BLaER1 (cell line): ENCODE data around the gene MCM7.
"Not testable (repeated sequence)": the region's sequence is repeated elsewhere in the genome, so short reads cannot be mapped to it uniquely, and the experiment has no call there.

Source experiments
- H3K27ac ChIP-seq: shearing (Covaris generic); formaldehyde crosslinking; 2 replicates; pipeline ENCODE4 v1.8.1; 2022
- H3K27me3 ChIP-seq: shearing (Covaris generic); formaldehyde crosslinking; 2 replicates; pipeline ENCODE4 v1.8.1; 2022
- H3K36me3 ChIP-seq: shearing (Covaris generic); formaldehyde crosslinking; 2 replicates; pipeline ENCODE4 v1.8.1; 2022
- H3K4me1 ChIP-seq: shearing (Covaris generic); formaldehyde crosslinking; 2 replicates; pipeline ENCODE4 v1.8.1; 2022
- H3K4me2 ChIP-seq: shearing (Covaris generic); formaldehyde crosslinking; 2 replicates; pipeline ENCODE4 v1.8.1; 2022
- H3K4me3 ChIP-seq: shearing (Covaris generic); formaldehyde crosslinking; 2 replicates; pipeline ENCODE4 v1.8.1; 2022
- H3K9ac ChIP-seq: shearing (Covaris generic); formaldehyde crosslinking; 2 replicates; pipeline ENCODE4 v1.8.1; 2022
- H3K9me3 ChIP-seq: shearing (Covaris generic); formaldehyde crosslinking; 2 replicates; pipeline ENCODE4 v1.8.1; 2022
- H4K20me1 ChIP-seq: shearing (Covaris generic); formaldehyde crosslinking; 2 replicates; pipeline ENCODE4 v1.8.1; 2022
- Cebpa-rat ChIP-seq: shearing (Covaris generic); IDR thresholded peaks from 2 replicates; pipeline ENCODE4 v1.8.1; 2022

MCM7 gene

DNA sequence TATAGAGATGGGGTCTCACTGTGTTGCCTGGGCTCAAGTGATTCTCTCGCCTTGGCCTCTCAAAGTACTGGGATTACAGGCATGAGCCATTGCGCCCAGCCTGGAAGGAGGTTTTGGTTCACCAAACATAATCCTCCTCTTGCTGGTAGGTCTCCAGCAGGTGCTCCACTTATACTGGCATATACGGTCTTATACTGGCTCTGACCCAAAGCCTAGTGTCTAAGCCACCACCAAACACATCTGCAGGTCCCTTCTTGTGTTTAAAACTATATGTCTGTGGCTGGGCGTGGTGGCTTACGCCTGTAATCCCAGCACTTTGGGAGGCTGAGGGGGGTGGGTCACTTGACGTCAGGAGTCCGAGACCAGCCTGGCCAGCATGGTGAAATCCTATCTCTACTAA lies 30.9 kb upstream of the MCM7 start:
- no peaks in the 10 kb centered on the region for H3K36me3 ChIP-seq
- no peak overlapping the region for H3K27ac ChIP-seq
- H3K4me2 ChIP-seq: peak overlapping the region; percentile 36
- peaks cover 23% of the 10 kb centered on the region; the same call in 1 of the 2 replicates for H3K27me3 ChIP-seq
- no peak overlapping the region for H3K4me3 ChIP-seq
- no peak for TF ChIP-seq Cebpa-rat
- no peaks in the 10 kb centered on the region for H3K9me3 ChIP-seq
- no peaks in the 10 kb centered on the region for H4K20me1 ChIP-seq
- H3K4me1 ChIP-seq: peaks cover 35% of the 10 kb centered on the region
- no peak overlapping the region for H3K9ac ChIP-seq

DNA sequence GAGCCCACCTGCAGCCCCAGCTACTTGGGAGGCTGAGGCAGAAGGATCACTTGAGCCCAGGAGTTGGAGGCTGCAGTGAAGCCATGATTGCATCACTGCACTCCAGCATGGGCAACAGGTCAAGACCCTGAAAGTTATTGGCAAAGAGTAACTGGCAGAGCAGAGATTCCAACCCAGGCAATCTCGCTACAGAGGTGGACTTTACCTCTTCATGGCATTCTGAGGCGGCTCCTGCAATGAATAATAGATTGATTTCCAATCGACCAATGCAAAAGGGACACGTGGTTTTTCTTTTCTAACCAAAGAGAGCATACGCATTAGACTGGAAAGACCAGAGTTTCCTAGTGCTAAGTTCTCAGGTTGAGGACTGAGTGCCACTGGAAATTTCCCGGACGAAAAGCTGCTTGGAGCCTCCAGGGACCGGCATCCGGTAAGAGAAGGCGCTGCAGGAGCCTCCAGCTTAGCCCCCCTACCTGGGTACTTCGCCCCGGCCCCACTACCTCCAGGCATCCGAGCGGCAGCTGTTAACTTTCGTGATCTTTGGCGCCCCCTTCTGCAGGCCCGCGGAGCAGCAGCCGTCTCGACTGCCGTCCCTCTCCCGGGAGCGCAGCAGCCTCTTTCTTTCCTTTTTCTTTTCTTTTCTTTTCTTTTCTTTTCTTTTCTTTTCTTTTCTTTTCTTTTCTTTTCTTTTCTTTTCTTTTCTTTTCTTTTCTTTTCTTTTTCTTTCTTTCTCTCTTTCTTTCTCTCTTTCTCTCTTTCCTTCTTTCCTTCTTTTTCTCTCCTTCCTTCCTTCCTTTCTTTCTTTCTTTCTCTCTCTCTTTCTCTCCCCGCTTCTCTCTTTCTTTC lies 29.6 kb upstream of the MCM7 start:
- Histone ChIP-seq H3K4me1 (peaks cover 41% of the 10 kb centered on the region), H3K4me3 (no peak overlapping the region), H3K4me2 (peak overlapping the region; percentile 45), H3K36me3 (no peaks in the 10 kb centered on the region), H3K9me3 (no peaks in the 10 kb centered on the region), H3K27ac (no peak overlapping the region), H3K9ac (no peak overlapping the region), H4K20me1 (no peaks in the 10 kb centered on the region), H3K27me3 (peaks cover 23% of the 10 kb centered on the region; the same call in 1 of the 2 replicates)
- 0 out of 2 replicates have a peak, but pooled peaks have one; percentile 53 for TF ChIP-seq Cebpa-rat

DNA sequence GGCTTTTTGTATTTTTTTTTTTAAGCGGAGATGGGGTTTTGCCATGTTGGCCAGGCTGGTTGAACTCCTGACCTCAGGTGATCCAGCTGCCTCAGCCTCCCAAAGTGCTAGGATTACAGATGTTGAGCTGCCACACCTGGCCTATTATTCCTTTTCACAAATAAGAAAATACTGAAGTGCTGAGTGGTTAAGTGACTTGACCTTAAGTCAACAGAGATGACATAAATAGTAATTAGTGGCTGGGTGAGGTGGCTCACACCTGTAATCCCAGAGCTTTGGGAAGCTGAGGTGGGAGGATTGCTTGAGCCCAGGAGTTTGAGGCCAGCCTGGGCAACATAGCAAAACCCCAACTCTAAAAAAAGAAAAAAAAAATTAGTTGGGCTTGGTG lies 29.0 kb upstream of the MCM7 start:
- H3K9me3 ChIP-seq, H3K4me3 ChIP-seq, H3K9ac ChIP-seq, H4K20me1 ChIP-seq, H3K4me2 ChIP-seq, H3K27ac ChIP-seq, H3K36me3 ChIP-seq: not testable (repeated sequence)
- peaks cover 47% of the 10 kb centered on the region for H3K4me1 ChIP-seq
- peaks cover 23% of the 10 kb centered on the region; the same call in 1 of the 2 replicates for H3K27me3 ChIP-seq

DNA sequence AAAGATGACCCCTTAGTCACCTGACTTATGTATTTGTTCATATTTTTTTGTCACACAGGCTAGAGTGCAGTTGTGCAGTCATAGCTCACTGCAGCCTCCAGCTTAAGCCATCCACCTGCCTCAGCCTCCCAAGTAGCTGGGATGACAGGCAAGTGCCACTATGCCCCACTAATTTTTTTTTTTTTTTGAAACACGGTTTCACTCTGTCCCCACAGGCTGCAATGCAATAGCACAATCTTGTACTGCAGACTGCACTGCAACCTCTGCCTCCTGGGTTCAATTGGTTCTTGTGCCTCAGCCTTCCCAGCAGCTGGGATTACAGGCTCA lies 27.4 kb upstream of the MCM7 start:
- Histone ChIP-seq H3K27me3 (peaks cover 23% of the 10 kb centered on the region; the same call in 1 of the 2 replicates), H3K9me3 (no peaks in the 10 kb centered on the region), H3K4me1 (peaks cover 63% of the 10 kb centered on the region), H4K20me1 (no peaks in the 10 kb centered on the region), H3K4me3 (no peak overlapping the region), H3K27ac (no peak overlapping the region), H3K4me2 (peak overlapping the region; percentile 95), H3K9ac (no peak overlapping the region), H3K36me3 (peaks cover 16% of the 10 kb centered on the region; the same call in 1 of the 2 replicates)
- no peak for TF ChIP-seq Cebpa-rat

DNA sequence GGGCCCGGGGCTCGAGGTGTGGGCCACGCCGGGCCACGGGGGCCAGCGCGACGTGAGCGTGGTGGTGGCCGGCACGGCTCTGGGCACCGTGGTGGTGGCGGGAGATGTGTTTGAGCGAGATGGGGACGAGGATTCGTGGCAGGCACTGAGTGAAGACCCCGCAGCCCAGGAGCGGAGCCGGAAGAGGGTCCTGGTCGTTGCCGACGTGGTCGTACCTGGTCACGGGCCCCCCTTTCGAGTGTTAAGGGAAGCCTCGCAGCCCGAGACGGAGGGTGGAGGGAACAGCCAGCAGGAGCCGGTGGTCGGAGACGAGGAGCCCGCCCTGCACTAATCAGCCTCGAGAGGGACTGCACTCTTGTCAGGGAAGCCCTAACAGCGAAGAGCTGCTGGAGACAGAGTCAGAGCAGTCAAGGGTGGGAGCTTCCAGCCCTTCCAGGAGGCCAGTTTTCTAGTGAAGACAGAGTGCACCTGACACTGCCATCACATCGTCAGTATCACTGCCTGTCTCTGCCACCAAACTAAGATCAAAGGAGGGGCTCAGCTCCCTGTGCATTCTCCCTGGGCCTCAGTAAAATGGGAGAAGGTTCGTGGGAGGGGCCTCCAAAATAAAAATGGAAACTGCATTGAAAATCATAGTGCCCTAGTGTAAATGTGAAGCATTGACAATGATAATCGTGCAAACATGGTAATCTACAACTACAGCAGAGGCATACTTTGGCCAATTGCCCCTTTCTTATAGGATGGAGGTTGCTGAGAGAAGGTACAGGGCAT lies 26.9 kb upstream of the MCM7 start:
- peaks cover 23% of the 10 kb centered on the region; the same call in 1 of the 2 replicates for H3K27me3 ChIP-seq
- no peaks in the 10 kb centered on the region for H4K20me1 ChIP-seq
- H3K36me3 ChIP-seq: peaks cover 18% of the 10 kb centered on the region; the same call in 1 of the 2 replicates
- H3K4me3 ChIP-seq: peak overlapping the region; percentile 86
- no peak for TF ChIP-seq Cebpa-rat
- H3K27ac ChIP-seq: peak overlapping the region; percentile 86
- peak overlapping the region; percentile 85 for H3K9ac ChIP-seq
- peak overlapping the region; percentile 95 for H3K4me2 ChIP-seq
- H3K9me3 ChIP-seq: no peaks in the 10 kb centered on the region
- H3K4me1 ChIP-seq: peaks cover 65% of the 10 kb centered on the region

DNA sequence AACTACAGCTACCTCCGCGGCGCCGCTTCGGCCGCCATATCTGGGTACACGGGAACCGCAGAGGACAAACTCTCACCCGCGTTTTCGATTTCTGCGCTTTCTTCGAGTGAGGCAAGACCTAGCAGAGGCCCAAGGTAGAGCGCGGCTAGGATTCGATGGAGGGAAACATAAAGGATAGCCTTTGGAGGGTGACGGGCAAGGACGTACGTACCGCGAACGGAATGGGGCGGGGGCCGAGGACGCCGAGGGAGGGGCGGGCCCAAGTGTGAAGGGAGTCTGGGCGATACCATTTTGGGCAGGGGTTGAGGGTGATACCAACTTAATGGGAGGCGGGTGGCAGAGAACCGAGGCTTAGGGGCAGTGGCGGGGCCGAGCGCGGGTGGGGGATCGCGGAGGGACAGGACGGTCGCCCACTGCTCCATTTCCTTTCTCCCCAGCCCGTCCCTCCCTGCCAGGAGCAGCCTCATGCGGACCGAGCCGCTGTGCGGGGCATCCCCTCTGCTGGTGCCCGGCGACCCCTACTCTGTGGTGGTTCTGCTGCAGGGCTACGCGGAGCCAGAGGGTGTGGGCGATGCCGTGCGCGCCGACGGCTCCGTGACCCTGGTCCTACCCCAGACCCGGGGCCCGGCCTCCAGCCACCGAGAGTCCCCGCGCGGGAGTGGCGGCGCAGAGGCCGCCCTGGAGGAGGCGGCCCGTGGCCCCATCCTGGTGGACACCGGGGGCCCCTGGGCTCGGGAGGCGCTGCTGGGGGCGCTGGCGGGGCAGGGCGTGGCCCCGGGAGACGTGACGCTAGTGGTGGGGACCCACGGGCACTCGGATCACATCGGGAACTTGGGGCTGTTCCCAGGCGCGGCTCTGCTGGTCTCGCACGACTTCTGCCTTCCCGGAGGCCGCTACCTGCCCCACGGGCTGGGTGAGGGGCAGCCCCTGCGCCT lies 26.0 kb upstream of the MCM7 start, which contains the start of gene MBLAC1:
Gene MBLAC1 (plus strand): TSS at position 37 of the 935 bp plus-strand sequence. CDS start 429 bp downstream, at position 466.
- Histone ChIP-seq H3K27me3 (peaks cover 23% of the 10 kb centered on the region; the same call in 1 of the 2 replicates), H3K27ac (peak within 1 kb of the TSS; percentile 86), H4K20me1 (no peaks in the 10 kb centered on the region), H3K4me3 (peak within 1 kb of the TSS; percentile 86), H3K36me3 (peaks cover 26% of the 10 kb centered on the region), H3K4me2 (peak within 1 kb of the TSS; percentile 95), H3K9me3 (no peaks in the 10 kb centered on the region), H3K9ac (peak within 1 kb of the TSS; percentile 85), H3K4me1 (peaks cover 57% of the 10 kb centered on the region)
- TF ChIP-seq Cebpa-rat: no peak

DNA sequence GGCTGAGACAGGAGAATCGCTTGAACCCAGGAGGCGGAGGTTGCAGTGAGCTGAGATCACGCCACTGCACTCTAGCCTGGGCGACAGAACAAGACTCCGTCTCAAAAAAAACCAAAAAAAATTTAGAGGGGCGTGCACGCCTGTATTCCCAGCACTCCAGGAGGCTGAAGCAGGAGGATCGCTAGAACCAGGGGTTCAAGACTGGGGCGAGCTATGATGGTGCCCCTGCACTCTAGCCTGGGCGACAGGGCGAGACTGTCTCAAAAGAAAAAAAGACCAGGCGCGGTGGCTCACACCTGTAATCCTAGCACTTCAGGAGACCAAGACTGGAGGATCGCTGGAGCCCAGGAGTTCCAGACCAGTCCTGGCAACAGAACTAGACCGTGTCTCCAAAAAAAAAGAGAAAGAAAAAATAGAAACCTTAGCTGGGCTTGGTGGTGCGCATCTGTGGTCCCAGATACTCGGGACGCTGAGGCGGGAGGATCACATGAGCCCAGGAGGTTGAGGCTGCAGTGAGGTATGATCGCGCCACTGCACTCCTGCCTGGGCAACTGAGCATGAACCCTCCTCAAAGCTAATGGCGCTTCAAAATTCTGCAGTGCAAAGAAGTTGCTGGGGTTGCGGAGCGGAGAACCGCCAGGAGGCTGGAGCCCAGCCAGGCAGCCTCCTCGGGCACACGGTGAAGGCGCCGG lies 25.2 kb upstream of the MCM7 start:
- Histone ChIP-seq H3K36me3 (peaks cover 29% of the 10 kb centered on the region), H3K27ac (peak overlapping the region; percentile 86), H3K4me1 (peaks cover 49% of the 10 kb centered on the region), H3K4me3 (peak overlapping the region; percentile 86), H4K20me1 (no peaks in the 10 kb centered on the region), H3K27me3 (peaks cover 23% of the 10 kb centered on the region; the same call in 1 of the 2 replicates), H3K4me2 (peak overlapping the region; percentile 95), H3K9me3 (no peaks in the 10 kb centered on the region), H3K9ac (peak overlapping the region; percentile 85)
- no peak for TF ChIP-seq Cebpa-rat

DNA sequence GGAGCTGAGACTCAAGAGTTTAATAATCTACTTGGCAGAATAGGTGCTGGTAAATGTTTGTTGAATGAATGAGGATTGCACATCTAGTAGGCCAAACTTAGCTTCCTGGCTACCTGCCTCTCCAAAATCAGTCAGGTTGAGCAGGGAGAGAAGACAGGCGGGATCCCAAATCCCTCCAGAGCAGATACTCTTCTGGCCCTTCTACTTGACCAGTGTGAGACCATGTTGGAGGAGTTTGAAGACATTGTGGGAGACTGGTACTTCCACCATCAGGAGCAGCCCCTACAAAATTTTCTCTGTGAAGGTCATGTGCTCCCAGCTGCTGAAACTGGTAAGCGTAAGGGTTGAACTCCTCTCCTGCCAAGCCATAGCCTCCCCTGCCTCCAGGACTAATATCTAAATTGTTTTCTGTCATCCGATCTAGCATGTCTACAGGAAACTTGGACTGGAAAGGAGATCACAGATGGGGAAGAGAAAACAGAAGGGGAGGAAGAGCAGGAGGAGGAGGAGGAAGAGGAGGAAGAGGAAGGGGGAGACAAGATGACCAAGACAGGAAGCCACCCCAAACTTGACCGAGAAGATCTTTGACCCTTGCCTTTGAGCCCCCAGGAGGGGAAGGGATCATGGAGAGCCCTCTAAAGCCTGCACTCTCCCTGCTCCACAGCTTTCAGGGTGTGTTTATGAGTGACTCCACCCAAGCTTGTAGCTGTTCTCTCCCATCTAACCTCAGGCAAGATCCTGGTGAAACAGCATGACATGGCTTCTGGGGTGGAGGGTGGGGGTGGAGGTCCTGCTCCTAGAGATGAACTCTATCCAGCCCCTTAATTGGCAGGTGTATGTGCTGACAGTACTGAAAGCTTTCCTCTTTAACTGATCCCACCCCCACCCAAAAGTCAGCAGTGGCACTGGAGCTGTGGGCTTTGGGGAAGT lies 23.4 kb upstream of the MCM7 start:
- Histone ChIP-seq H3K27ac (no peak overlapping the region), H3K9me3 (no peaks in the 10 kb centered on the region), H3K4me1 (peaks cover 51% of the 10 kb centered on the region), H3K9ac (no peak overlapping the region), H3K36me3 (peaks cover 29% of the 10 kb centered on the region), H4K20me1 (no peaks in the 10 kb centered on the region), H3K27me3 (peaks cover 22% of the 10 kb centered on the region; the same call in 1 of the 2 replicates), H3K4me3 (no peak overlapping the region), H3K4me2 (peak overlapping the region; percentile 40)
- TF ChIP-seq Cebpa-rat: no peak
